Mesenchymal stem cell (in vitro differentiated cells and primary cell): ENCODE data around the gene CEACAM16.

Experiments used
- DNase-seq: peaks from one replicate; pipeline ENCODE4 v3.0.0-alpha.2; 2013
- H2AFZ ChIP-seq: one replicate; pipeline ENCODE4 v1.6.1; 2013; ENCODE audit warnings: low read depth, mild to moderate bottlenecking, control low read depth, inconsistent platforms, low read length, moderate library complexity
- H2AK5ac ChIP-seq: 2 replicates; pipeline ENCODE4 v1.6.1; 2013; ENCODE audit warnings: low read length, moderate library complexity, mild to moderate bottlenecking, inconsistent platforms; ENCODE audit not compliant: severe bottlenecking
- H2BK120ac ChIP-seq: one replicate; pipeline ENCODE4 v1.6.1; 2013; ENCODE audit warnings: low read depth, mild to moderate bottlenecking, inconsistent platforms, low read length, moderate library complexity
- H2BK12ac ChIP-seq, 2 experiments: one replicate each; pipeline ENCODE4 v1.6.1; 2013; ENCODE audit warnings: inconsistent platforms in 2 of 2, low read length in 2 of 2, mild to moderate bottlenecking in 2 of 2, moderate library complexity in 2 of 2, control low read depth in 1 of 2
- H2BK15ac ChIP-seq: one replicate; pipeline ENCODE4 v1.6.1; 2013; ENCODE audit warnings: mild to moderate bottlenecking, low read depth, inconsistent platforms; ENCODE audit not compliant: poor library complexity, severe bottlenecking
- H2BK5ac ChIP-seq: 2 replicates; pipeline ENCODE4 v1.6.1; 2013; ENCODE audit warnings: low read depth, mild to moderate bottlenecking, low read length, control low read depth, inconsistent platforms; ENCODE audit not compliant: poor library complexity, severe bottlenecking
- H3K14ac ChIP-seq, 2 experiments: one replicate each; pipeline ENCODE4 v1.6.1; 2013; ENCODE audit warnings: inconsistent platforms in 2 of 2, low read length in 2 of 2, control low read depth in 1 of 2, mild to moderate bottlenecking in 1 of 2, moderate library complexity in 1 of 2
- H3K18ac ChIP-seq, 2 experiments: one replicate each; pipeline ENCODE4 v1.6.1; 2013; ENCODE audit warnings: inconsistent platforms in 2 of 2, low read length in 2 of 2, control low read depth in 1 of 2, low read depth in 1 of 2, mild to moderate bottlenecking in 1 of 2
- H3K23ac ChIP-seq, 2 experiments: one replicate each; pipeline ENCODE4 v1.6.1; 2013; ENCODE audit warnings: inconsistent platforms in 2 of 2, low read length in 2 of 2, mild to moderate bottlenecking in 2 of 2, moderate library complexity in 2 of 2, control low read depth in 1 of 2
- H3K27ac ChIP-seq: 2 replicates; pipeline ENCODE4 v1.5.1; 2013; ENCODE audit warnings: mild to moderate bottlenecking, moderate library complexity, low read length, control low read depth, inconsistent platforms; ENCODE audit not compliant: poor library complexity, severe bottlenecking
- H3K27me3 ChIP-seq, 2 experiments: 2 replicates each; pipeline versions ENCODE4 v1.6.1 to v1.7.0; 2013; ENCODE audit warnings: low read length in 2 of 2, mild to moderate bottlenecking in 2 of 2, moderate library complexity in 2 of 2, control low read depth in 1 of 2, inconsistent platforms in 1 of 2; ENCODE audit not compliant: control insufficient read depth in 1 of 2, insufficient read depth in 1 of 2
- H3K36me3 ChIP-seq, 2 experiments: 2 replicates each; pipeline versions ENCODE4 v1.6.1 to v1.7.0; 2013; ENCODE audit warnings: low read length in 2 of 2, control low read depth in 1 of 2, inconsistent platforms in 1 of 2, low read depth in 1 of 2, mild to moderate bottlenecking in 1 of 2; ENCODE audit not compliant: insufficient read depth in 2 of 2, control insufficient read depth in 1 of 2
- H3K4ac ChIP-seq, 2 experiments: one replicate each; pipeline ENCODE4 v1.6.1; 2013; ENCODE audit warnings: inconsistent platforms in 2 of 2, low read length in 2 of 2, mild to moderate bottlenecking in 2 of 2, moderate library complexity in 2 of 2, control low read depth in 1 of 2, low read depth in 1 of 2
- H3K4me1 ChIP-seq: 2 replicates; pipeline ENCODE4 v1.6.1; 2013; ENCODE audit warnings: low read depth, low read length, control low read depth; ENCODE audit not compliant: control insufficient read depth, insufficient read depth
- H3K4me2 ChIP-seq: 2 replicates; pipeline ENCODE4 v1.6.1; 2013; ENCODE audit warnings: low read length, mild to moderate bottlenecking, inconsistent platforms; ENCODE audit not compliant: poor library complexity, severe bottlenecking
- H3K4me3 ChIP-seq, 2 experiments: 2 replicates each; pipeline versions ENCODE4 v1.5.1 to v1.7.0; 2013; ENCODE audit warnings: low read length in 2 of 2, mild to moderate bottlenecking in 2 of 2, control low read depth in 1 of 2, low read depth in 1 of 2; ENCODE audit not compliant: insufficient read depth in 1 of 2
- H3K79me1 ChIP-seq: replicated peaks from 2 replicates; pipeline ENCODE4 v1.6.1; 2013; ENCODE audit warnings: mild to moderate bottlenecking, control low read depth, low read length, inconsistent platforms; ENCODE audit not compliant: poor library complexity, severe bottlenecking
- H3K9ac ChIP-seq: 2 replicates; pipeline ENCODE4 v1.7.0; 2013; ENCODE audit warnings: mild to moderate bottlenecking, low read length, moderate library complexity
- H3K9me3 ChIP-seq: 2 replicates; pipeline ENCODE4 v1.7.0; 2013; ENCODE audit warnings: mild to moderate bottlenecking, low read length; ENCODE audit not compliant: control insufficient read depth
- H4K8ac ChIP-seq: one replicate; pipeline ENCODE4 v1.6.1; 2013; ENCODE audit warnings: inconsistent platforms, mild to moderate bottlenecking, low read length, moderate library complexity
- H4K91ac ChIP-seq: one replicate; pipeline ENCODE4 v1.6.1; 2013; ENCODE audit warnings: mild to moderate bottlenecking, low read length, inconsistent platforms
- WGBS: methylation state at CpG from one replicate; pipeline ENCODE4 v1.1.7; 2013; ENCODE audit warnings: mixed read lengths; 5-methylcytosine and 5-hydroxymethylcytosine counted together

The CEACAM16 gene

DNA sequence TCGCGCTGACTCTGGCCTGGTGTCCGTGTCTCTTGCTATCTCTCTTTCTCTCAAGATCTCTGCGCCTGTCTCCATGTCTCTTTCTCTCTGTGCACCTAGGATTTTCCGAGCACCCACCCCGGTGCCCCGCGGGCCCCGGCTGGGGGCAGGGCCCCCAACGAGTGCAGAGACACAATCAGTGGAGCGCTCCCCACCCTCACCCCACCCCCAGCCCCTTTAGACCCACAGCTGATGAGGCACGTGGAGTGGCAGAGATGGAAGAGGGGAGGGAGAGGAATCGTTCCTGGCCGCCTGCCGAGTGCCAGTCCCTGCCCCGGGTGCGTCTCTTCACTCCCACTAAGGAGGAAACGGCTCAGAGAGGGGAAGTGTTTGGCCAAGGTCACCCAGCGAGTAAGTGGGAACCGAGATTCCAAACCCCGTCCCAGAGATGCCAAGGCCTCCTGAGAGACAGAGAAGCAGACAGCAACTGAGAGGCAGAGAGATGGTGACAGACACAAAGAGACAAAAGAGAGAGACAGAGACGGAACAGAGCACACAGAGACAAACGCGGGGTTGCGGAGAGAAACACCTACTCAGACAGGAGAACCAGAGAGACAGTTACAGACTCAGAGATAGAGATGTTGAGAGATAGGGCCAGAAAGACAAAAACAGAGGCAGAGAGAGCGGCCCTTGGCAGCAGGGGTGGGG, 48.9 kb downstream of the CEACAM16 start:
- Histone ChIP-seq H3K27me3 (no peaks in the 10 kb centered on the region), H3K4me2 (peak overlapping the region; percentile 72), H3K9ac (peak overlapping the region; percentile 91), H3K27ac (peak overlapping the region; percentile 56), H2BK12ac (peak overlapping the region; percentile 65 to 70), H3K79me1 (peaks cover 7% of the 10 kb centered on the region), H2BK5ac (peak overlapping the region; percentile 5), H2BK15ac (peak overlapping the region; percentile 93), H4K8ac (peak overlapping the region; percentile 45), H3K14ac (peak overlapping the region in 1 of 2 experiments; percentile 37), H4K91ac (peak overlapping the region; percentile 83), H2AFZ (no peak overlapping the region), H3K4me1 (peaks cover 34% of the 10 kb centered on the region), H3K23ac (peak overlapping the region in 1 of 2 experiments; percentile 86), H3K9me3 (no peaks in the 10 kb centered on the region), H2AK5ac (no peak overlapping the region), H3K18ac (peak overlapping the region; percentile 58 to 75), H2BK120ac (peak overlapping the region; percentile 100), H3K36me3 (peaks cover 8 to 27% of the 10 kb centered on the region in 2 experiments), H3K4me3 (peak overlapping the region; percentile 66 to 84), H3K4ac (peak overlapping the region; percentile 59 to 90)
- WGBS = 2% methylated on average over 20 of the region's 26 CpGs
- peak; percentile 86 for DNase-seq

DNA sequence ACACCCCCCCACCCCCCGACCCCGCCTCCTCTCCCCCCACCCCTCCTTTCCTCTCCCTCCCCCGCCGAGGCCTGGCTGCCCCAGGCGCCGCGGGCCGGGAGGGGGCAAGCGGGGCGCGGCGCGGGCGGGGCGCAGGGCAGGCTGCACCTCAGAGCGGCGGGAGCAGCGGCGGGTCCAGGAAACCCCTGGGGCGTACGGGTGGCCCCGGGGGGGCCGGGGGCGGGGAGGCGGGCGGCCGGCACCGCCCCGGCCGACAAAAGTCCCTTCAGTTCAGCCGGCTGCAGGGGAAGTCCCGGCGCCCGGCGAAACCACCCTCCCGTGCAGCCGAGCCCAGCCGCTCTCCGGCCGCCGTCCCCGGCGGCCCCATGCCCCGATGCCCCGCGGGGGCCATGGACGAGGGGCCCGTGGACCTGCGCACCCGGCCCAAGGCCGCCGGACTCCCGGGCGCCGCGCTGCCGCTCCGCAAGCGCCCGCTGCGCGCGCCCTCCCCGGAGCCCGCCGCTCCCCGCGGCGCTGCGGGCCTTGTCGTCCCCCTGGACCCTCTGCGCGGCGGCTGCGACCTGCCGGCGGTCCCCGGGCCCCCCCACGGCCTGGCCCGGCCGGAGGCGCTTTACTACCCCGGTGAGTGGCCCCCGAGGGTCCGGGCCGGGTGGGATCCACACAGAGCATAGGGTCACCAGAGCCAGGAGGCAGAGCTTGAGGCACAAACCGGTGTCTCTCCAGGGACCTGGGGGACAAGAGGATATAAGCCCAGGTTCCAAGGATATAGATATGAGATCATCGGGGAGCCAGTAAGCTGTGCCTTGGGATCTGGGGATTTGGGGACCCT, 49.7 kb downstream of the CEACAM16 start, which contains the start of gene BCL3:
Gene BCL3 (plus strand): TSS at position 283 of the 829 bp plus-strand sequence. CDS start 83 bp downstream, at position 366.
- Histone ChIP-seq H3K4me2 (peak within 1 kb of the TSS; percentile 86), H3K4me1 (peaks cover 40% of the 10 kb centered on the region), H2BK15ac (peak within 1 kb of the TSS; percentile 93), H2BK5ac (peak within 1 kb of the TSS; percentile 37), H3K23ac (peak within 1 kb of the TSS in 1 of 2 experiments; percentile 86), H4K91ac (peak within 1 kb of the TSS; percentile 85), H3K4me3 (peak within 1 kb of the TSS; percentile 66 to 84), H3K27ac (peak within 1 kb of the TSS; percentile 56), H4K8ac (peak within 1 kb of the TSS; percentile 62), H3K36me3 (peaks cover 8 to 30% of the 10 kb centered on the region in 2 experiments), H3K14ac (peak within 1 kb of the TSS; percentile 37 to 87), H3K9ac (peak within 1 kb of the TSS; percentile 91), H2BK12ac (peak within 1 kb of the TSS; percentile 65 to 70), H2AFZ (no peak within 1 kb of the TSS), H3K9me3 (no peaks in the 10 kb centered on the region), H2BK120ac (peak within 1 kb of the TSS; percentile 100), H3K27me3 (no peaks in the 10 kb centered on the region), H3K18ac (peak within 1 kb of the TSS; percentile 90 to 93), H3K4ac (peak within 1 kb of the TSS; percentile 59 to 90), H3K79me1 (peaks cover 7% of the 10 kb centered on the region), H2AK5ac (no peak within 1 kb of the TSS)
- DNase-seq = peak; percentile 69
- 2% methylated on average over 54 of the region's 88 CpGs for WGBS

DNA sequence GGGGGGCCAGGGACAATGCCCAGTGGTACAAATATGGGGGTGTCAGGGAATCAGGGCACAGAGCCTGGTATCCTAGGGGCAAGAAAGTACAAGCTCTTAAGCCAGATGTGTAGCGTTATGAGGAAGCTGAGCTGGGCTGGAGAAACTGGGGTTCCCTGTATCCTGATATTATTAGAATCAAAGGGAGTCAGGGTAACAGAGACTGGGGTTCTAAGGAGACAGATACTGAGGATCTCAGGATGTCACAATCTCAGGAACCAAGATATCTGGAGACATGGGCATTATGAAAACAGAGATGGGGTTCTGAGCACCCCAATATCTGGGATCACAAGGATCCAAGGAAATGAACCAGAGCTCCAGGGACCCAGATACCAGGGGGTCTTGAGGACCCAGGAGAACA, 50.3 kb downstream of the CEACAM16 start:
- Histone ChIP-seq H4K8ac (no peak overlapping the region), H3K27me3 (no peaks in the 10 kb centered on the region), H3K4ac (peak overlapping the region in 1 of 2 experiments; percentile 89), H3K79me1 (peaks cover 7% of the 10 kb centered on the region), H2BK12ac (no peak overlapping the region), H2BK120ac (peak overlapping the region; percentile 100), H3K9ac (peak overlapping the region; percentile 89), H2BK5ac (no peak overlapping the region), H3K4me3 (peak overlapping the region in 1 of 2 experiments; percentile 83), H2AFZ (no peak overlapping the region), H2BK15ac (no peak overlapping the region), H3K9me3 (no peaks in the 10 kb centered on the region), H2AK5ac (no peak overlapping the region), H3K14ac (no peak overlapping the region), H3K4me1 (peaks cover 46% of the 10 kb centered on the region), H4K91ac (peak overlapping the region; percentile 85), H3K36me3 (peaks cover 8 to 30% of the 10 kb centered on the region in 2 experiments), H3K23ac (peak overlapping the region in 1 of 2 experiments; percentile 28), H3K18ac (peak overlapping the region in 1 of 2 experiments; percentile 93), H3K27ac (no peak overlapping the region), H3K4me2 (peak overlapping the region; percentile 86)
- DNase-seq = no peak
- WGBS = 45% methylated on average over 1 of the region's 1 CpG

DNA sequence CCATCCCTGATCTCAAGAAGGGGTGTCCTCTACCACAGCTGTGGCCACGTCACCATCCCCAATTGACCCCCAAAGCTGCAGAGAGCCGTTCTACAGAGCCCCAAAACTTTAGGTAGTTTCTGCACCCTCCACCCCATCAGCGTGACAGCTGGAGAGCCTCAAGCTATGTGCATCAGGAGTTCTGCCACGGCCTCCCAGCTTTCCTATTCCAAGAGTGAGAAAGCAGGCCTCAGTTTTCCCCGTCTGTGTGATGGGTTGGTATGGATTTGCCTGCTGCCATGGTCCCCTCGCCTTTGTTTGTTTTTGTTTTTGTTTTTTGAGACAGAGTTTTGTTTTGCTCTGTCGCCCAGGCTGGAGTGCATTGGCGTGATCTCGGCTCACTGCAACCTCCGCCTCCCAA, 51.0 kb downstream of the CEACAM16 start:
- Histone ChIP-seq H2AFZ (no peak overlapping the region), H3K9ac (peak overlapping the region; percentile 89), H3K23ac (no peak overlapping the region), H4K8ac (no peak overlapping the region), H3K4me3 (peak overlapping the region in 1 of 2 experiments; percentile 83), H3K27me3 (no peaks in the 10 kb centered on the region), H3K4ac (no peak overlapping the region), H3K4me1 (peaks cover 49% of the 10 kb centered on the region), H3K79me1 (peaks cover 7% of the 10 kb centered on the region), H3K14ac (no peak overlapping the region), H2BK12ac (peak overlapping the region in 1 of 2 experiments; percentile 70), H4K91ac (no peak overlapping the region), H3K9me3 (no peaks in the 10 kb centered on the region), H3K36me3 (peaks cover 8 to 34% of the 10 kb centered on the region in 2 experiments), H2BK120ac (no peak overlapping the region), H3K27ac (no peak overlapping the region), H3K18ac (peak overlapping the region in 1 of 2 experiments; percentile 54), H2BK5ac (no peak overlapping the region), H3K4me2 (no peak overlapping the region), H2AK5ac (no peak overlapping the region), H2BK15ac (no peak overlapping the region)
- DNase-seq = no peak
- whole genome bisulfite sequencing = 90% methylated on average over 10 of the region's 10 CpGs
